NCI-H2227 (cell line): Measurements from ENCODE around the gene FBXL5.

Experiments used
- DNase-seq: peaks from one replicate; lab custom pipeline; 2025; ENCODE audit not compliant: unreplicated experiment; lab: John Stamatoyannopoulos, UW

The FBXL5 gene, protein sequence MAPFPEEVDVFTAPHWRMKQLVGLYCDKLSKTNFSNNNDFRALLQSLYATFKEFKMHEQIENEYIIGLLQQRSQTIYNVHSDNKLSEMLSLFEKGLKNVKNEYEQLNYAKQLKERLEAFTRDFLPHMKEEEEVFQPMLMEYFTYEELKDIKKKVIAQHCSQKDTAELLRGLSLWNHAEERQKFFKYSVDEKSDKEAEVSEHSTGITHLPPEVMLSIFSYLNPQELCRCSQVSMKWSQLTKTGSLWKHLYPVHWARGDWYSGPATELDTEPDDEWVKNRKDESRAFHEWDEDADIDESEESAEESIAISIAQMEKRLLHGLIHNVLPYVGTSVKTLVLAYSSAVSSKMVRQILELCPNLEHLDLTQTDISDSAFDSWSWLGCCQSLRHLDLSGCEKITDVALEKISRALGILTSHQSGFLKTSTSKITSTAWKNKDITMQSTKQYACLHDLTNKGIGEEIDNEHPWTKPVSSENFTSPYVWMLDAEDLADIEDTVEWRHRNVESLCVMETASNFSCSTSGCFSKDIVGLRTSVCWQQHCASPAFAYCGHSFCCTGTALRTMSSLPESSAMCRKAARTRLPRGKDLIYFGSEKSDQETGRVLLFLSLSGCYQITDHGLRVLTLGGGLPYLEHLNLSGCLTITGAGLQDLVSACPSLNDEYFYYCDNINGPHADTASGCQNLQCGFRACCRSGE

DNA sequence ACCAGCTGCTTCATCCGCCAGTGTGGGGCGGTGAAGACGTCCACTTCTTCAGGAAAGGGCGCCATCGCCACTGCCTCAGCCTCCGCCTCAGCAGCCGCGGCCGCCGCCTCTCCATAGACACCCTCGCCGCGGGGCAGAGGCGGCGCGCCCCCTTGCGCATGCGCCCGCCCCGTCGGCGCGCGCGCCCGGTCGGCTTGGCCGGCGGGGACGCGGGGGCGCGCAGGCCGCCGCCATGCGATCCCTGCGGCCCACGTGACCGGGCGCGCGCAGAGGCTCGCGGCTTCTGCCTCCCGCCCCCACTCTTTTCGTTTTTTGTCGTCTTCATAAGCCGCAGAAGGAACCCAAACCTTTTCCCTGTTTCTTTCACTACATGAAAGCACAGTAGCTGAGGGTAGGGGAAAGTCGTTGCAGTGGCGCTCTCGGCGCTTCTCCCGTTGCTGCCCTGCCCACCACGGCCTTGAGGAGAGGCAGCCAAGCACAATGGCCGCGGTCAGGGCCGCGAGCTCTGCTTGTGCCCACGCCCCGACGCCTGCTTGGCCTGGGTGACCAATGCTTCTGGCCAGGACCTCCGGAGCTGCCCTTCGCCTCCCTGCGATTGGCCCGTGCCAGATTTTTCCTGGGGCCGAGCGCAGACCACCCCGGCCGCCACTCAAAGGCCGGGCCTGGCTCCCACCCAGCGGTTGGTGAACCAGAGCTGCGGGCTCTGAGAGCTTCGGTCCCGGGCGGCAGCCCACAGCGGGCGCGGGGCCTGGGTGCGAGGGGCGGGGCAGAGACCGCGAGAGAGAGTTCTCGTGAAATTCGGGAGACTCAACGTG lies at the start of gene FBXL5:
FBXL5 (minus strand) TSS at position 135 of the 815 bp plus-strand sequence; CDS start at position 65, 70 bp downstream.
- DNase-seq, result peak; percentile 89

DNA sequence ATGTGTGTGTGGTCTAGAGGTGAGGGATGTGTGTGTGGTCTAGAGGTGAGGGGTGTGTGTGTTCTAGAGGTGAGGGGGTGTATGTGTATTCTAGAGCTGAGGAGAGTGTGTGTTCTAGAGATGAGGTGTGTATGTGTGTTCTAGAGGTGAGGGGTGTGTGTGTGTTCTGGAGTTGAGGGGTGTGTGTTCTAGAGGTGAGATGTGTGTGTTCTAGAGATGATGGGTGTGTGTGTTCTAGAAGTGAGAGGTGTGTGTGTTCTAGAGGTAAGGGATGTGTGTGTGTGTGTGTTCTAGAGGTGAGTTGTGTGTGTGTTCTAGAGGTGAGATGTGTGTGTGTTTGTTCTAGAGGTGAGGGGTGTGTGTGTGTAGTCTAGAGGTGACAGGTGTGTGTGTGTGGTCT lies 49.0 kb upstream of the FBXL5 start:
- DNase-seq, result no peak

DNA sequence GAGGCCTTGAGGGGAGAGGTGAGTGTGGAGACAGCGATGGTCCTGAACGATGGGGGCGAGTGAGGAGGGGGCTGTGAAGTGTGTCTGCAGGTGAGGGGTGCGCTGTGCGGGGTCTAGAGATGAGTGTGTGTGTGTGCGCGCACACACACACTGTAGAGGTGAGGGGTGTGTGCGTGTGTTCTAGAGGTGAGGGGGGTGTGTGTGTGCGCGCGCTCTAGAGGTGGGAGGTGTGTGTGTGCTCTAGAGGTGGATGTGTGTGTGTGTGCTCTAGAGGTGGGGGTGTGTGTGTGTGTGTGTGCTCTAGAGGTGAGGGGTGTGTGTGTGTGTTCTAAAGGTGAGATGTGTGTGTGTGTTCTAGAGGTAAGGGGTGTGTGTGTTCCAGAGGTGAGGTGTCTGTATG lies 48.3 kb upstream of the FBXL5 start:
- DNase-seq, result no peak

DNA sequence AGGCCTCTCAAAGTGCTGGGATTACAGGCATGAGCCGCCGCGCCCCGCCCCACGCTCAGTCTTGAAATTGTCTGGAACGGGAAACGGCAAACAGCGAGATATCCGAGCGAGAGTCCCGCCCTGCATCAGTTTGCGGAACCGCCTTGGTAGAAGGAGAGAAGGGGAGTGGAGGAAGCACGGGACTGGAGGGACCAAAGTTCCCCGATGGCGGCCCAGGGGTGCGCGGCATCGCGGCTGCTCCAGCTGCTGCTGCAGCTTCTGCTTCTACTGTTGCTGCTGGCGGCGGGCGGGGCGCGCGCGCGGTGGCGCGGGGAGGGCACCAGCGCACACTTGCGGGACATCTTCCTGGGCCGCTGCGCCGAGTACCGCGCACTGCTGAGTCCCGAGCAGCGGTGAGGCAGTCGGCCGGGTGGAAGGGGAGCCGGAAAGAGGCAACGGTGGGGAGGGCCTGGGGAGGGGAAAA lies 47.8 kb upstream of the FBXL5 start, which contains the start of gene BST1:
BST1 (plus strand) TSS at position 125 of the 463 bp plus-strand sequence; CDS start at position 205, 80 bp downstream.
- DNase-seq, result peak; percentile 40

DNA sequence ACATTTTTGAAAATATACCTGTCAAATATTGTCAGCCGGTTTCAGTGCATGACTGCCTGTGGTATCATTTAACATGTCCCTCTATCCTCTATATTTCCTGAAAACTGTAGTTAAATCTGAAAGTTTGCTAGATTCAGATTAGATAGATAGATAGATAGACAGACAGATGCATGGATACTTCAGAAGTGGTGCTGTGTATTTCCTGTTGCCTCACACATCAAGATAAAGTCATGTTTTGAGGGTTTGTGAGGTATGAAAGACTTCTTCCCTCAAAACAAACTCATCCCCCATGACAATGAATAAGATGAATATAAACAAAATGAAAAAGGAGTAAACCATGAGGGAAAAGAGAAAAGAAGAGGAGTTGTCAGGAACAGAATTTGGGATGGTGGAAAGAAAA lies 41.7 kb upstream of the FBXL5 start:
- no peak for DNase-seq

DNA sequence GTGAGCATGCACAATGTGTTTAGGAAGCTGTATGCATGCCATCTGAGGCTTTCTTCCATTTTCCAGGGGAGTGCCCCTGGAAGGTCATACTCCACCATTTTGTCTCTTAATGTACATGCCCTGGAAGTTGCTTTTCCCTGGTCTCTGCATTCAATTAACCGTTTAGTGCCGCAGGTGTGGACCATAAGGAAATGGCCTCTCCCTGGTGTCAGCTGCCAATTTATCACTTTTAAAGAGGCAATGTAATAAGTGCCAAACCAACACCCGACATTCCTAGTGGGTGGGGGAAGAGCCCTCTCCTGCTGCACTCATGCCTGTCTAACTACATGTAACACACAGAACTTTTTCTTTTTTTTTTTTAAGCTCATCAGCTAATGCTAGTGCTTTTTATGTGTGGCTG lies 40.6 kb upstream of the FBXL5 start:
- DNase-seq, result no peak

DNA sequence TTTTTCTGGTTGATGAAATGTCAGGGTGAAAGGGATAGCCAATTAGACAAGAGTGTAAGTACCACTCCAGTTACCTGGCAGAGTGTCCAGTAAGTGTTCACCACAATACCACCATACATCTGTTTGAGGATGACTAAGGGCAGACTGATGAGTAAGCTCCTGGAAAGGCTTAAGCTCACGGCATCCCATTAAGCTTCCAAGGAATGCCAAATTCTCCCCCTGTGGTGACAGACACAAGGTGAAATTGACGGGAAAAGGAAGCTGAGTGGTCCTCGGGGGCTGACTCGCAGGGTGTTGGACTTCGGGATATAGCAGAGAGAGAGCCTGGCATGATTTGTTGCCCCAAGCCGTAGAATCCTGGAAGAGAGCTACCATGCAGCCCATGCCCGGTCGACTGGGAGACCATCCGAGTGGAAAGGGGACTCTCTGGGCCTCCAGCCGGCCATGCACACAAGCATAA lies 40.1 kb upstream of the FBXL5 start:
- DNase-seq, result no peak

DNA sequence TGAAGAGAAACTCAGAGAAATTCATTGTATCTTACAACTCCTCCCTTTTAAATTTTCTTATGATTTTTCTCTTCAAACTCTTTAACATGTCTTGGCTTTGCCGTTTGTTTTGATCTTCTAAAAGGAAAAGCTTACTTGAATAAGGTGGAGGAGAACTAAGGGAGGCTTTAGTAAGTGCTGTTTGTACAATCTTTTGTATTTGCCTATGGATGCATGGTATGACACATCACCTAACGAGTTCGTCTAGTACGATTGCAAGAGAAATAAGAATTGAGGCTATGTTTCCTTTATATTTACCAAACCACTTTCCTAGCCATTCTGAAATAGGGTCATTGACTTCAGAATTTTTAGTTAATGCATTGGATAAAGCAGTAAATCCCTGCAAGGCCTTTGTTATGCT lies 39.3 kb upstream of the FBXL5 start:
- DNase-seq, result no peak

DNA sequence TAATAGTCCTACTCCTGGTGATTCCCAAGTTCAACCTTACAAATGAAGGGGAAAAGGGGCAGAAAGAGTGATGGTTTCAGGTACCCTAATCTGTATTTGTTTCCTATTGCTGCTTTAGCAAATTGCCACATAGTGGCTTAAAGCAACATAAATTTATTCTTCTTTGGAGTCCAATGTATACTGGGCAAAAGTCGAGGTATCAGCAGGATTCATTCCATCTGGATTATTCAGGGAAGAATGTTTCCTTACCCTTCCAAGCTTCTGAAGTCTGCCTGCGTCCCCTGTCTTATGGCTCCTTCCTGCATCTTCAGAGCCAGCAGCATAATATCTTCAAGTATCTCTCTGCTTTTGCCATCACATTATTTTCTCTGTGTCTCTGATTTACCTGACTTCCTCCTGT lies 37.4 kb upstream of the FBXL5 start:
- DNase-seq, result no peak

DNA sequence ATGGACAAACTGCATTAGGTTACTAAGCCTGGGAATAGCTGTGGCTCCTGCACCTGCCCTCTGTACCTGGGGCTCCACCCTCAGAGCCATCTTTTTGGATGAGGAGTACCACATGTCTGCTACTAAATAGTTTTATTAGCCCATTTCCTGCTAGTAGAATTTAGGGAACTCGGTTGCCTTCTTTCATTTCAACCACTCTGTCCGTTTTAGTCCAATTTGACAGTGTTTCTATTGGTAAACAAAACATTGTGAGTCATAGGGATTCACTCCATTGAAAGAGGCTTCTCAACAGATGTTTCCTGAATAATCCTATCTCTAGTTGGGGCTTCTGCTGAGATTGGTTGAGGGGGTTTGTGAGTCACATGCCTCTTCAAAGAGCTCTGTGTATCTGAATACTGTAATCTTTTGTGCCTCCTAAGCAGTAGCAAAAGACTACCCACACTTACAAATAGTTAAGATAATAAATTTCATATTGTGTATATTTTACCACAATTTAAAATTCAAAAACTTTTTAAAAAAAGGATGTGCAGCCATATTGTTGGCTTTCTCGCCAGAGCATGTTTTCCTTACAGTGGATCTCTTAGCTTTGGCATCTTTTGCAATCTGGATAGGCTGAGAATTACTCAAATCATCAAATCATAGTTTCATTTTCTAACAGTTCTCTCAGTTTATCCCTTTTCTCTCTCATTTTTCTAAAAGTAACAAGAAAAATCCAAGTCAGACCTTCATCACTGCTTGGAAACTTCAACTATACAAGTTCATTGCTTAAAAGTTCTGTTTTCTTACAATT lies 36.4 kb upstream of the FBXL5 start:
- no peak for DNase-seq

DNA sequence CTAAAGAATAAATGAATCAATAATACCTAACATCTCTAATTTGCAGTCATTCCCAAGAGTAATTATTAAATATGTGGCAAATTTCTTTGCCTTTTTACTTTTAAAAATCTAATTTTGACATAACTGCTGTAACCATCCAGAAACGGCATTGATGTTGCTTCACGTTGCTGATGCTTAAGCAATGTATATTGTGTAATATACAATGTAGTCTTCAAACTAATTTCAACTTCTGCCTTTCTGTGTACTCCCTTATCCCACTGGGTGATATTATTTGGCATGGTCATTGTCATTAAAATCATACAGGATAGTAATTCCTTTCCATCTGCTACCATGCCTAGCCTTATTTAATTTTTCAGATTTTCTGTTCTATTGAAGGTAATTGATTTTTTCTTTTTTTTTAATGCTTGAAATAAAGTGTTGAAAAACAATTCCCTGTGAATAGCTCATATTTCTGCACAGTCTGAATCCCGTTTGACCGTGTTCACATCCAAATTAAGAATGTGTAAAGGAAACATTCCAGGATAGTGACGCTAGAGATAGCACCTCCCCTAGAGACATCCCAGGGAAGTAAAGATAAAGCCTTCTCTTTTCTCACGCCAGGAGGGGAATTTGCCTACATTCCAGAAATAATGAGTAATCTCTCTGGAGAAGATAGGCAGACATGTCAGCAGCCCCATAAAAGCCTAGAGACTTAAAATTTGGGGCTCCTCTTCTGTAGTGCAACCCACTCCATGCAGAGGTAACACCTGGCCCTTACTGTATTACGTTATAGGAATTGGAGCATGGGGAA lies 35.1 kb upstream of the FBXL5 start:
- DNase-seq, result no peak

DNA sequence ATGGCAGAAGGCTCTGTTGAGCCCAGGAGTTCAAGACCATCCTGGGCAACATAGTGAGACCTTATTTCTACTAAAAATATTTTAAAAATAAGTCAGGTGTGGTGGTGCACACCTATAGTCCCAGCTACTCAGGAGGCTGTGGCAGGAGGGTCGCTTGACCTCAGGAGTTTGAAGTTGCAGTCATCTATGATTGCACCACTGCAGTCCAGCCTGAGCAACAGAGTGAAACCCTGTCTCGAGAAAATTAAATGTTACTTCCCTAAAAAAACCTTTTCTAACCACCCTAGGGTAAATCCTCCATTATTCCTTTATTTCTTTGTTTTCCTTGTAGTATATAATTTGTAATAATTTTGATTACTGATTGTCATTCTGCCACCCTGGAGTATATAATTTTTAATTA lies 34.4 kb upstream of the FBXL5 start:
- no peak for DNase-seq

DNA sequence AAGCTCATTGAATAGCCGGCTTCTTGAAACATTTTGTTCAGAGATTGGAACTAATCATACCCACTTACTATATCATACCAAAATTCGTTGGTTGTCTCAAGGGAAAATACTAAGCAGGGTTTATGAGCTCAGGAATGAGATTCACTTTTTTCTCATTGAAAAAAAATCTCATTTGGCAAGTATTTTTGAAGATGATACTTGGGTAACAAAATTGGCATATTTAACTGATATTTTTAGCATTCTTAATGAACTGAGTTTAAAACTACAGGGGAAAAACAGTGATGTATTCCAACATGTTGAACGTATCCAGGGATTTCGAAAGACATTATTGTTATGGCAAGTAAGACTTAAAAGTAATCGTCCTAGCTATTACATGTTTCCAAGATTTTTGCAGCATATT lies 32.9 kb upstream of the FBXL5 start:
- no peak for DNase-seq

DNA sequence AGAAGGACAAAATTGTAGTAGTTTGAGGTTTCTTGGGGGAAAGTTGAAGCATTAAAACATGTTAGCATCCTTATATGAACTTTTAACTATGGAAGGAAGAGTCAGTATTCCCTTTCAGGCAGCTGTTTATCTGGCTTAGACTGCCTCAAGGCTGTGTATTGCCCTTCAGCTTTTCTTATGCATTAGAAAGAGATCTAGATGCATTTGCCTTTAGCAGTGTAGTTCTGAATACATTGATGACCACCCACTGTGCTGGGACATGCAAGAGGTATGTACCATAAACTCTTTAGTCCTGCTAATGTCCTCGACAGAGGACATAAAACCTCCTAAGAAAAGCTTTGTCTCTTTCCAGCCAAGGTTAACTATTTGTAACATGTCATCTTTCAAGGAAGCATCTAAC lies 29.3 kb upstream of the FBXL5 start:
- DNase-seq, result no peak

DNA sequence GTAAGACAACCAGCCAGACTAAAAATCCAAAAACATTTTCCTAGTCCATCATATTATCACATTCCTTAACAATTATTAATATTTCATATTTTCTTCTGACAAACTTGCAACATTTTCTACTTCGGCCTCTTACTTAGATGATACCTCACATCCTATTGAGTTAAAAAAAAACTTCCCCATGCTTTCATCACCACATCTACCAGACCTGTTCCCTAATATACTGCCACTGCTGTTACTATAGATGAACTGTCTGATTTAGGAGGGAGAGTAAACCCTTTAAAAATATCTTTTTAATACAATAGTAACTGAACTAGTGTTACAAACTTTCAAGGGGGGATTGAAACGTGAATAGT lies 28.0 kb upstream of the FBXL5 start:
- DNase-seq, result no peak

DNA sequence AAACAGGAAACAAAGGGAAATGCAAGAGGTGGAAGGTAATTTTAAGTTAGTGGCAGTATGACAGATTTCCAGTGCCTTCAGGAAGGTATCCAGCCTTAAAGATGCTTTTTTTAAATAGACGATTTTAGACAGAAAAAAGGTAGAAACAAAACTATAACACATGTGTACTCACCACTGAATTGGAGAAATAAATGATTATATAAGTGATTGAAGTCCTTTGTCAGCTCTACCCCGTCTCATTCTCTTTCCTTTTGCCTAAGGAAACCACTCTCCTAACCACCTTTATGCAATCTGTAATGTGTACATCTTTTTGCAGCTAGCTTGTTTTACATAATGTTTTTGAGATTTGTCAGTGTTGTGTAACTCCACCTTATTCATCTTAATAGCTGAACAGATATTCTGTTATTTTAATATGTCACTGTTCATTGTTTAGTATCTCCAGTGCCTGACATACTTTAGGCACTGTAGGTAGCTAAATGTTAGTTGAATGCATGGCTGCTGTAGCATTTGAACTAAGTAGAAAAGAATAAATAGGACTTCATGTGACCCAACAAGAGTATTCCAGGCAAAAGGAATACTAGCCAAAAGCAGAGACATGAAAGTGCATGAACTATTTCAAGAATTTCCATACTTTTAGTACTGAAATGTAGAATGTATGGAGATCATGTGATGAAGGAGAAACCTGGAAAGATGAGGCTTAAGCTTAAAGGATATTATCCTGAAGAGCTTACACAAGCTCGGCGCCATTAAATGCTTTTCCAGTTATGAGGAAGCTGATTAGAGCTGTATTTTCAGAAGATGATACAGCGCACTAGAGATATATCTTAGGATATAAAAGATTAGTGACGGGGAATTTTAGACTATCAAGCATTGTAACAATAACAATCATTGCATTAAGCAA lies 27.3 kb upstream of the FBXL5 start:
- no peak for DNase-seq

DNA sequence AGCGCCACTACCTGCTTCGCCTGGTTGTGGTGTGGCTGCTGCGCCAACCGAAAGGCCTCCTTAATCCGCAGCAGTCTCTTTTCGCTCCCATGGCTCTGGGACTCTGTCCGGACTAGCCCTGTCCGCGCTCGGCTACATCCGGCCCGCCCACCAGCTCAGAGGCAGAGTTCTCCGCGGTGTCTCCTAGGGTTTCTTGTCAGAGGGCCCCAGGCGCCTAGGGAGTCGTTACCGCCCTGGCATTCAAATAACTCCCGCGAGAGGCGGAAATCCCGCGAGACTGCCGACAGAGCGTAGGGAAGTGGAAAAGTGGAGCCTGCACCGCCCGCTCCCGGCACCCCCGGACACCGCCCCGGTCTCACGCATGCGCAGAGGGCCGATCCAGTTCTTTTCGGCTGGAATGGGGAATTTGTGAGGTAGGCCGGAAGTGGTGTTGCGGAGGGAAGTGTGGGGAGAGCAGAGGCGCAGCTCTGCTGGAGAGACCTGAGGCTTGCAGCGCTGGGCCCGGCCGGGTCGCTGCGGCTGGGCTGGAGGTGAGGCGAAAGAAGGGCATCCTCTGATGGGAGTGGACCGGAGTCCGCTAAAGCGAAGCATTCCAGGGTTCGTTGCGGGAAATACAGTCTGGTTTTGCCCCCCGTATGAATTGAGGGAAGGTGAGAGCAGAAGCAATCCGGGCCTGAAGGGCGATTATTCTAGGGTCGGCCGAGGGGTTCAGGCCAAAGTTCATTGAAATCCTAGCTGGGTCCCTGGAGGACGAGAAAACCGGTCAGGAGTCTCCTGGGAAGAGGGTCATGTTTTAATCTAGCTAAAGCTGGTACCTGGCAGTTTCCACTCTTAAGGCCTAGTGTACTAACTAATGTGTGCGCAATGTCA lies 26.4 kb upstream of the FBXL5 start, which contains the start of gene FAM200B:
FAM200B (plus strand) TSS at position 456 of the 870 bp plus-strand sequence. CDS start 5,151 bp downstream, outside the sequence.
- peak; percentile 99 for DNase-seq

DNA sequence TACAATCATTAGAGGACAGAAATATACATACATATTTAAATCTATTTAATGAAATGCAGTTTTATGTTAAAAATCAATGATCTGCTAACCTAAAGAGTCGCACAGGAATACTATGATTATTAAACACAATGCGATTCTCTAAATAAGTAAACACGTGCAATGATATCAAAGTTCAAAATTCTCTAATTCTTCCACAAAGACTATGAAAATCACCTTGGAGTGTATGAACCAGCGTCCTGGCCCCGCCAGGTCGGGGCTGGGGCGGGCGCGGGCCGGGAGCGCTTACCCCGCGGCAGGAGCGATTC lies 25.9 kb upstream of the FBXL5 start:
- no peak for DNase-seq
